WTC11 (cell line): ENCODE data around the gene C1QTNF1. TPM values are rescaled to one million over a fixed set of nuclear protein-coding genes. Genes with fewer than 3 reads are reported as not detected.
A peak's percentile ranks its signal among the peaks of the same experiment; 100 is the strongest.

Source experiments
- ATAC-seq: fragments of 200-7000 bp; cut with Tn5 transposase; 2 replicates; pipeline ENCODE4 v1.10.0; 2021; ENCODE audit warnings: mild to moderate bottlenecking, moderate library complexity
- CTCF ChIA-PET: fragments of 300-600 bp; sonication (Branson Sonifier 250); formaldehyde crosslinking; loops from one replicate; lab custom pipeline; 2021; ENCODE audit warnings: antibody characterized with exemption; lab: Charles Lee
- POLR2A ChIA-PET: fragments of 350-600 bp; sonication (Branson Sonifier 250); formaldehyde crosslinking; loops from one replicate; lab custom pipeline; 2021; ENCODE audit warnings: antibody characterized with exemption; lab: Charles Lee
- DNase-seq: peaks from one replicate; pipeline ENCODE4 v3.0.0; 2021; ENCODE audit warnings: low spot score
- H3K27ac Mint-ChIP-seq: 2 replicates; pipeline ENCODE4 v1.8.0; 2021; ENCODE audit warnings: mixed read lengths
- H3K27me3 Mint-ChIP-seq: 2 replicates; pipeline ENCODE4 v1.8.0; 2021; ENCODE audit warnings: low read depth, mild to moderate bottlenecking, moderate library complexity, mixed read lengths
- H3K36me3 Mint-ChIP-seq: 2 replicates; pipeline ENCODE4 v1.8.0; 2021; ENCODE audit warnings: mixed read lengths
- H3K4me1 Mint-ChIP-seq: 2 replicates; pipeline ENCODE4 v1.8.0; 2022; ENCODE audit warnings: mixed read lengths
- H3K4me3 Mint-ChIP-seq: 2 replicates; pipeline ENCODE4 v1.8.0; 2021; ENCODE audit warnings: mild to moderate bottlenecking, moderate library complexity, mixed read lengths
- H3K9me3 Mint-ChIP-seq: 2 replicates; pipeline ENCODE4 v1.8.0; 2021; ENCODE audit warnings: mixed read lengths
- ATF1 ChIP-seq: sonication (generic); formaldehyde crosslinking; IDR thresholded peaks from 2 replicates; pipeline ENCODE4 v1.8.1; 2023; ENCODE audit warnings: mild to moderate bottlenecking, moderate library complexity, missing genetic modification reagents
- ELF4 ChIP-seq: sonication (generic); formaldehyde crosslinking; IDR thresholded peaks from 2 replicates; pipeline ENCODE4 v1.8.1; 2022; ENCODE audit warnings: low read depth, mild to moderate bottlenecking, moderate library complexity, missing genetic modification reagents
- FOXJ3 ChIP-seq: sonication (generic); formaldehyde crosslinking; IDR thresholded peaks from 2 replicates; pipeline ENCODE4 v1.9.0; 2021; ENCODE audit warnings: missing genetic modification reagents, mild to moderate bottlenecking, borderline replicate concordance
- FOXP1 ChIP-seq: sonication (generic); formaldehyde crosslinking; IDR thresholded peaks from 2 replicates; pipeline ENCODE4 v1.8.0; 2022; ENCODE audit warnings: missing genetic modification reagents, mild to moderate bottlenecking, moderate library complexity, borderline replicate concordance
- GABPB1 ChIP-seq: sonication (generic); formaldehyde crosslinking; IDR thresholded peaks from 2 replicates; pipeline ENCODE4 v1.8.1; 2023; ENCODE audit warnings: mild to moderate bottlenecking, missing genetic modification reagents
- MXD4 ChIP-seq: fragments of 250-450 bp; sonication (Bioruptor Pico); IDR thresholded peaks from 2 replicates; pipeline ENCODE4 v1.8.0; 2021; ENCODE audit warnings: mild to moderate bottlenecking, moderate library complexity, borderline replicate concordance
- PRRX2 ChIP-seq: fragments of 250-450 bp; sonication (Bioruptor Pico); IDR thresholded peaks from 2 replicates; pipeline ENCODE4 v1.8.0; 2021; ENCODE audit warnings: mild to moderate bottlenecking
- RORB ChIP-seq: fragments of 250-450 bp; sonication (Bioruptor Pico); IDR thresholded peaks from 2 replicates; pipeline ENCODE4 v1.9.0; 2021; ENCODE audit warnings: mild to moderate bottlenecking
- SP1 ChIP-seq: sonication (generic); formaldehyde crosslinking; conservative IDR thresholded peaks from 2 replicates; pipeline ENCODE4 v1.8.1; 2022; ENCODE audit warnings: missing genetic modification reagents
- TP53 ChIP-seq: sonication (generic); formaldehyde crosslinking; IDR thresholded peaks from 2 replicates; pipeline ENCODE4 v1.8.1; 2023; ENCODE audit warnings: mild to moderate bottlenecking, missing genetic modification reagents
- ZNF263 ChIP-seq: sonication (generic); formaldehyde crosslinking; IDR thresholded peaks from 2 replicates; pipeline ENCODE4 v1.8.1; 2022; ENCODE audit warnings: low read depth, mild to moderate bottlenecking, moderate library complexity, missing genetic modification reagents
- total RNA-seq: library from RNA; stranded (reverse); gene quantifications from 3 replicates; pipeline ENCODE4 v1.2.3, GENCODE V29; 2021
- TF ChIP-seq, protein P1 (sequence below): sonication (generic); formaldehyde crosslinking; IDR thresholded peaks from 2 replicates; pipeline ENCODE4 v1.8.1; 2022; ENCODE audit warnings: mild to moderate bottlenecking, moderate library complexity, missing genetic modification reagents
- TF ChIP-seq, protein P2 (sequence below): sonication (generic); formaldehyde crosslinking; IDR thresholded peaks from 2 replicates; pipeline ENCODE4 v1.8.0; 2022; ENCODE audit warnings: mild to moderate bottlenecking, missing genetic modification reagents
- TF ChIP-seq, protein P3 (sequence below): sonication (generic); formaldehyde crosslinking; IDR thresholded peaks from 2 replicates; pipeline ENCODE4 v1.8.0; 2022; ENCODE audit warnings: mild to moderate bottlenecking, missing genetic modification reagents
- TF ChIP-seq, protein P4 (sequence below): sonication (generic); formaldehyde crosslinking; IDR thresholded peaks from 2 replicates; pipeline ENCODE4 v1.8.1; 2023; ENCODE audit warnings: mild to moderate bottlenecking, missing genetic modification reagents, moderate library complexity
- TF ChIP-seq, protein P5 (sequence below): fragments of 250-450 bp; sonication (Bioruptor Pico); IDR thresholded peaks from 2 replicates; pipeline ENCODE4 v2.1.2; 2022; ENCODE audit warnings: mild to moderate bottlenecking, moderate library complexity
- TF ChIP-seq, protein P6 (sequence below): sonication (generic); formaldehyde crosslinking; IDR thresholded peaks from 2 replicates; pipeline ENCODE4 v1.8.1; 2023; ENCODE audit warnings: mild to moderate bottlenecking, missing genetic modification reagents, moderate library complexity

C1QTNF1 gene
- total RNA-seq, 1 experiment from 2014 or later, result 1.7 TPM

DNA sequence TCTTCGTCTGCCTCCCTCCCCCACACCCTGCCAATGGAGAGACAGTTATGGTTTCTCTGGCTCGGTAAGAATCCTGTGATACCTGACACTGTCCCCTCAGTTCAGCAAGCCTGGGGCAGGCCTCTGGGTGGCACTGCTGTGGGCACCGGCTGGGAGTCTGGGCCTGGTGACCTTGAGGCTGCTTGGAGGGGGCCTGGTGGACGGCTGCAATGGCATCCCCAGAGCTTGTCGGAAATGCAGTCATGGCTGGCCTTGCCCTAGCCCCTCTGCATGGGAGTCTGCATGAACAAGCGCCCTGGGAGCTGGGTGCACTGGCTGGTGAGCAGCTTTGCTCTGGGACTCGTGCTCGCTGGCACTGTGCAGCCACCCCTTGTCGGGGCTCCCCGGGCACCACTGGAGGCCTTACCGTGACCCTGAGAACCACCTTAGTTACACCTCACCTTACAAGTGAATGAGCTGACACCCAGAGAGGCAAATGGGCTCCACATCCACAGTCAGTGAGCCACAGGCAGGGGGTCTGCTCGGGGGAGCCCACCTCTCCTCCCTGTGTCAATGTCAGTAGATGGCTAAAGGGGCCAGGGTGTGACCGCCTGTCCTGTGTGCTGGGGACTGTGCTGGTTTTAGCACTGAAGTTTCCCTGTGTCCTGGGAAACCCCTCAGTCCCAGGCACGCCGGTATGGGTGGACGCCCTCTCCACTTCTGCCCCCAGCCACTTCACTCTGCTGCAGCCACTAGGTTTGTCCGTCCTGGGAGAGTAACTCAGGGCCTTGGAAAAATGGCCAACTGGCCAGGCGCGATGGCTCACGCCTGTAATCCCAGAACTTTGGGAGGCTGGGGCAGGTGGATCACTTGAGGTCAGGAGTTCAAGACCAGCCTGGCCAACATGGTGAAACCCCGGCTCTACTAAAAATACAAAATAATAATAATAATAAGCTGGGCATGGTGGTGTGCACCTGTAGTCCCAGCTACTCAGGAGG is 45.7 kb upstream of the C1QTNF1 start:
- peaks cover 20% of the 10 kb centered on the region for H3K4me1 Mint-ChIP-seq
- no peaks in the 10 kb centered on the region for H3K36me3 Mint-ChIP-seq
- ATAC-seq (no peak), DNase-seq (no peak)
- H3K27ac Mint-ChIP-seq, result no peak overlapping the region
- POLR2A ChIA-PET, result no interaction called here
- no peaks in the 10 kb centered on the region for H3K27me3 Mint-ChIP-seq
- CTCF ChIA-PET, result interaction anchor here (0.6 to 0.7 kb wide), 2 partner anchors 9 to 15 kb away, joined by 3 to 4 read pairs; no protein-coding TSS in a partner anchor
- no peak for TF ChIP-seq ZNF263 (CRISPR knock-in tag)
- no peak for TF ChIP-seq SP1 (CRISPR knock-in tag)
- TF ChIP-seq, protein P1, sequence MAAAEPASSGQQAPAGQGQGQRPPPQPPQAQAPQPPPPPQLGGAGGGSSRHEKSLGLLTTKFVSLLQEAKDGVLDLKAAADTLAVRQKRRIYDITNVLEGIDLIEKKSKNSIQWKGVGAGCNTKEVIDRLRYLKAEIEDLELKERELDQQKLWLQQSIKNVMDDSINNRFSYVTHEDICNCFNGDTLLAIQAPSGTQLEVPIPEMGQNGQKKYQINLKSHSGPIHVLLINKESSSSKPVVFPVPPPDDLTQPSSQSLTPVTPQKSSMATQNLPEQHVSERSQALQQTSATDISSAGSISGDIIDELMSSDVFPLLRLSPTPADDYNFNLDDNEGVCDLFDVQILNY (CRISPR knock-in tag), result no peak
- TF ChIP-seq, protein P2, sequence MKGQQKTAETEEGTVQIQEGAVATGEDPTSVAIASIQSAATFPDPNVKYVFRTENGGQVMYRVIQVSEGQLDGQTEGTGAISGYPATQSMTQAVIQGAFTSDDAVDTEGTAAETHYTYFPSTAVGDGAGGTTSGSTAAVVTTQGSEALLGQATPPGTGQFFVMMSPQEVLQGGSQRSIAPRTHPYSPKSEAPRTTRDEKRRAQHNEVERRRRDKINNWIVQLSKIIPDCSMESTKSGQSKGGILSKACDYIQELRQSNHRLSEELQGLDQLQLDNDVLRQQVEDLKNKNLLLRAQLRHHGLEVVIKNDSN (CRISPR knock-in tag), result no peak
- TF ChIP-seq, protein P3, sequence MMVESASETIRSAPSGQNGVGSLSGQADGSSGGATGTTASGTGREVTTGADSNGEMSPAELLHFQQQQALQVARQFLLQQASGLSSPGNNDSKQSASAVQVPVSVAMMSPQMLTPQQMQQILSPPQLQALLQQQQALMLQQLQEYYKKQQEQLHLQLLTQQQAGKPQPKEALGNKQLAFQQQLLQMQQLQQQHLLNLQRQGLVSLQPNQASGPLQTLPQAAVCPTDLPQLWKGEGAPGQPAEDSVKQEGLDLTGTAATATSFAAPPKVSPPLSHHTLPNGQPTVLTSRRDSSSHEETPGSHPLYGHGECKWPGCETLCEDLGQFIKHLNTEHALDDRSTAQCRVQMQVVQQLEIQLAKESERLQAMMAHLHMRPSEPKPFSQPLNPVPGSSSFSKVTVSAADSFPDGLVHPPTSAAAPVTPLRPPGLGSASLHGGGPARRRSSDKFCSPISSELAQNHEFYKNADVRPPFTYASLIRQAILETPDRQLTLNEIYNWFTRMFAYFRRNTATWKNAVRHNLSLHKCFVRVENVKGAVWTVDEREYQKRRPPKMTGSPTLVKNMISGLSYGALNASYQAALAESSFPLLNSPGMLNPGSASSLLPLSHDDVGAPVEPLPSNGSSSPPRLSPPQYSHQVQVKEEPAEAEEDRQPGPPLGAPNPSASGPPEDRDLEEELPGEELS (CRISPR knock-in tag), result no peak
- no peak for TF ChIP-seq FOXJ3 (CRISPR knock-in tag)
- TF ChIP-seq, protein P4, sequence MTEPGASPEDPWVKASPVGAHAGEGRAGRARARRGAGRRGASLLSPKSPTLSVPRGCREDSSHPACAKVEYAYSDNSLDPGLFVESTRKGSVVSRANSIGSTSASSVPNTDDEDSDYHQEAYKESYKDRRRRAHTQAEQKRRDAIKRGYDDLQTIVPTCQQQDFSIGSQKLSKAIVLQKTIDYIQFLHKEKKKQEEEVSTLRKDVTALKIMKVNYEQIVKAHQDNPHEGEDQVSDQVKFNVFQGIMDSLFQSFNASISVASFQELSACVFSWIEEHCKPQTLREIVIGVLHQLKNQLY (CRISPR knock-in tag), result no peak
- no peak for TF ChIP-seq MXD4 (CRISPR knock-in tag)
- TF ChIP-seq, protein P5, sequence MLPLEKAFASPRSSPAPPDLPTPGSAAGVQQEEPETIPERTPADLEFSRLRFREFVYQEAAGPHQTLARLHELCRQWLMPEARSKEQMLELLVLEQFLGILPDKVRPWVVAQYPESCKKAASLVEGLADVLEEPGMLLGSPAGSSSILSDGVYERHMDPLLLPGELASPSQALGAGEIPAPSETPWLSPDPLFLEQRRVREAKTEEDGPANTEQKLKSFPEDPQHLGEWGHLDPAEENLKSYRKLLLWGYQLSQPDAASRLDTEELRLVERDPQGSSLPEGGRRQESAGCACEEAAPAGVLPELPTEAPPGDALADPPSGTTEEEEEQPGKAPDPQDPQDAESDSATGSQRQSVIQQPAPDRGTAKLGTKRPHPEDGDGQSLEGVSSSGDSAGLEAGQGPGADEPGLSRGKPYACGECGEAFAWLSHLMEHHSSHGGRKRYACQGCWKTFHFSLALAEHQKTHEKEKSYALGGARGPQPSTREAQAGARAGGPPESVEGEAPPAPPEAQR (CRISPR knock-in tag), result no peak
- H3K9me3 Mint-ChIP-seq, result no peaks in the 10 kb centered on the region
- no peak overlapping the region for H3K4me3 Mint-ChIP-seq

DNA sequence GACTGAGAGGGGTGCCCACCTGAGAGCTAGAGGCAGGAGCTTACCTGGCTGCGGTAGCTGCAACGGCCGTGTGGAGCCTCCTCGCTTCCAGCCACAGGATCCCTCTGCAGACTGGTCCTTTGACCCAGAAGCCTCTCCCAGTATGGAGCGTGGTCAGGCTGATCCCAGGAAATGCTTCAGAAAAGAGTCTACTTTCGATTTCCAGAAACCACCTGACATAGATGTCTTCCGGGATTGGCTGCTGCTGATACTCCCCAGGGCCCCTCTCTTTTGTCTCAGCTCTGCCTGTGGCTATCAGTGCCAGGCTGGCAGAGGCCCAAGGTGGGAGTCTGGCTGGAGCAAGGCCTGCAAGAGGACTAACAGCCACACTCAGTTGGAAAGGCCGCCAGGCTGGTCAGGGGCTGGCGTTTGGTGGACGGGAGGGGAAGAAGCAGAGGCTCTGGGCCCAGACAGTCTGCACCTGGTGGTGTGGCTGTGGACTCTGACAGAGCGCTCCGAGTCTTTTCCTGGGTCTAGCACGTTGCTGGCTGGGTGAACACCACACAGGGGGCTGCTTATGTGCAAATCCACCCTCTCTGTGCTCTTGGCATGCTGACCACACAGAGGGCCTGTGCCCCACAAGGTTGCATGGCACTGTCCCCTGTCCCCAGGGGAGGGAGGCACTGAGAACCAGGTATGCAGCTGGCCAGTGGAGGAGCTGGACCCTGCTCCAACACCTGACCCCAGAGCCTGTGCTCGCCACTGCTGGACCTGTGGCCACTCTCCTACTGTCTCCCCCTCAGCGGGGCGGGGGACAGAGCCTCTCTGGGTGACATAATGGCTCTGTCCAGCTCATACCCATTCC is 44.0 kb upstream of the C1QTNF1 start, which contains the start of gene LGALS3BP:
Gene LGALS3BP (minus strand): TSS at position 144 of the 844 bp plus-strand sequence. CDS start 2,732 bp downstream, outside the sequence.
- peaks cover 15% of the 10 kb centered on the region for H3K4me1 Mint-ChIP-seq
- DNase-seq, result peak; percentile 49
- TF ChIP-seq TP53 (CRISPR knock-in tag), result peak; percentile 24; the same call in 1 of the 2 replicates
- no peak for TF ChIP-seq ELF4 (CRISPR knock-in tag)
- TF ChIP-seq, protein P6, sequence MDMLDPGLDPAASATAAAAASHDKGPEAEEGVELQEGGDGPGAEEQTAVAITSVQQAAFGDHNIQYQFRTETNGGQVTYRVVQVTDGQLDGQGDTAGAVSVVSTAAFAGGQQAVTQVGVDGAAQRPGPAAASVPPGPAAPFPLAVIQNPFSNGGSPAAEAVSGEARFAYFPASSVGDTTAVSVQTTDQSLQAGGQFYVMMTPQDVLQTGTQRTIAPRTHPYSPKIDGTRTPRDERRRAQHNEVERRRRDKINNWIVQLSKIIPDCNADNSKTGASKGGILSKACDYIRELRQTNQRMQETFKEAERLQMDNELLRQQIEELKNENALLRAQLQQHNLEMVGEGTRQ (CRISPR knock-in tag), result peak; percentile 75
- TF ChIP-seq, protein P2 (CRISPR knock-in tag), result peak; percentile 59; the same call in 1 of the 2 replicates
- peak; percentile 55; the same call in 1 of the 2 replicates for TF ChIP-seq GABPB1
- no peak for TF ChIP-seq RORB (CRISPR knock-in tag)
- no peak for TF ChIP-seq ATF1 (CRISPR knock-in tag)
- no peak for TF ChIP-seq PRRX2 (CRISPR knock-in tag)
- TF ChIP-seq FOXP1 (CRISPR knock-in tag), result peak; percentile 59; the same call in 1 of the 2 replicates
- TF ChIP-seq, all 79 proteins: peak for 5
- CTCF ChIA-PET, result interaction anchor here (0.5 to 2.2 kb wide), 9 partner anchors 9 to 127 kb away, joined by 3 to 8 read pairs (median 4); no protein-coding TSS in a partner anchor
- POLR2A ChIA-PET, result no interaction called here
- H3K9me3 Mint-ChIP-seq, result no peaks in the 10 kb centered on the region
- no peaks in the 10 kb centered on the region for H3K27me3 Mint-ChIP-seq
- ATAC-seq, result peak; percentile 76
- no peak within 1 kb of the TSS for H3K27ac Mint-ChIP-seq
- H3K36me3 Mint-ChIP-seq, result no peaks in the 10 kb centered on the region
- peak within 1 kb of the TSS; percentile 48 for H3K4me3 Mint-ChIP-seq
